NCI-H1930 (cell line): ENCODE data around the gene ALDH1L2.
"Not testable (repeated sequence)": the region's sequence is repeated elsewhere in the genome, so short reads cannot be mapped to it uniquely, and the experiment has no call there.

ENCODE experiments used
- DNase-seq, 2 experiments: peaks; one replicate each; lab custom pipeline; 2025; lab: John Stamatoyannopoulos, UW

ALDH1L2 gene

DNA sequence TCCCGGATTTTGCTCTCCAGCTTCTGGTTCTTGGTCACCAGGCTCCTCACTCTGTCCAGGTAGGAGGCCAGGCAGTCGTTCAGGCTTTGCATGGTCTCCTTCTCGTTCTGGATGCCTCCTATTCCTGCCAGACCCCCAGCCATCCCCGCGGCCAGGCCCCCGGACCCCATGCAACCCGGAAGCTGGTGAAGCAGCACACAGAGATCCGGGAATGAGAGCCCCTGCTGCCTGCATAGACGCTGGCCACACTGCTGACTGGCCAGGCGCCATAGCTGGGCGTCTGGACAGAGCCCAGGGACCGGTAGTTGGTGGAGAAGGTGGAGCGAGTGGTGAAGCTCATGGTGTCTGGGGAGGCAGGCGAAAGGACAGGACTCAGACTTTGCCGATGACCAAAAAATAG lies 106.6 kb downstream of the ALDH1L2 start:
- not testable (repeated sequence) for DNase-seq

GRCh38 chr12:104976703-104977102 lies 107.6 kb downstream of the ALDH1L2 start:
- no peak for DNase-seq

GRCh38 chr12:104975587-104976343 lies 108.5 kb downstream of the ALDH1L2 start:
- DNase-seq, result no peak

DNA sequence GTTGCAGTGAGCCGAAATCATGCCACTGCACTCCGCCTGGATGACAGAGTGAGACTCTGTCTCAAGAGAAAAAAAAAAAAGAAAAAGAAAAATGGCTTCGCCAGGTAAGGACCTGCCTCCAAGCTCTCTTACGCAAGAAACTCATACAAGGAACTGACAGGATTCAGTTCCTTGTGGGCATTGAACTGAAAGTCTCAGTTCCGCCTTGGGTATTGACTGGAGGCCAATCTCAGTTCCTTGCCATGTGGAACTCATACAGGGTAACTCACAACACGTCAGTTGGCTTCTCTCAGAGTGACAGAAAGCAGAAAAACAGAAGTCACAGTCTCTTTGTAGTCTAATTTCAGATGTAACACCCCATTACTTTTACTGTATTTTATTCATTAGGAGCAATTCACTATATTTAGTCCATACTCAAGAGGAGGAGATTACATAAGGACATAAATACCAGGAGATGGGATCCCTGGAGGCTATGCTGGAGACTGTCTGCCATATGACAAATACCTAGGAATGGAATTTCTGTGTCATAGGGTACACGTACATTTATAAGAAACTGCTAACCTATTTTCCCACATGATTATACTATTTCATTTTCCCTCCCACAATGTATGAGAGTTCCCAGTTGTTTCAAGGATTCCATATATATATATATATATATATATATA lies 109.5 kb downstream of the ALDH1L2 start:
- DNase-seq, result no peak

DNA sequence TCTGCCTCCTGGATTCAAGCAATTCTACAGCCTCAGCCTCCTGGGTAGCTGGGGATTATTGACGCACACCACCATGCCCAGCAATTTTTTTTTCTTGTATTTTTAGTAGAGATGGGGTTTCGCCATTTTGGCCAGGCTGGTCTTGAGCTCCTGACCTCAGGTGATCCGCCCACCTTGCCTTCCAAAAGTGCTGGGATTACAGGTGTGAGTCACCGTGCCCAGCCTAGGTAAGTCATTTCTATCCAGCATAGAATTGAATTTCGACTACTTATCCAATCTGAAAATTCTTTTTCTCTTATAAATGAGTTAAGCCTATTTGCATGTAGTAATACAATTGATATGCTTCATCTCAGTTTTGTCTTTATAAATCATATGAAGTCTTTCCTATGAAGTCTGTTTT lies 111.0 kb downstream of the ALDH1L2 start:
- DNase-seq, result no peak

GRCh38 chr12:104971306-104971705 lies 113.0 kb downstream of the ALDH1L2 start:
- no peak for DNase-seq
